Brain microvascular endothelial cell (primary cell): Measurements from ENCODE around the gene PLS1.

Source experiments
- DNase-seq: peaks from one replicate; pipeline ENCODE4 v3.0.0-alpha.2; 2020
- H3K27ac ChIP-seq: fragments of 250-450 bp; sonication (Bioruptor Pico); 2 replicates; pipeline ENCODE4 v1.5.1; 2020; ENCODE audit warnings: mild to moderate bottlenecking, moderate library complexity
- H3K27me3 ChIP-seq: fragments of 250-450 bp; sonication (Bioruptor Pico); replicated peaks from 2 replicates; pipeline ENCODE4 v1.5.1; 2020; ENCODE audit warnings: mild to moderate bottlenecking
- H3K36me3 ChIP-seq: fragments of 250-450 bp; sonication (Bioruptor Pico); replicated peaks from 2 replicates; pipeline ENCODE4 v1.5.1; 2020; ENCODE audit warnings: mild to moderate bottlenecking
- H3K4me3 ChIP-seq: 2 replicates; pipeline ENCODE4 v1.5.1; 2011; ENCODE audit warnings: low read depth, mild to moderate bottlenecking, control low read depth, low read length, moderate library complexity
- in situ Hi-C: cut with HindIII; loops from 2 replicates; pipeline ENCODE4 v1.10.0; 2017; ENCODE audit warnings: low sequenced_read_pairs, low pct_ligation_motif_present
- TF ChIP-seq, protein P1 (sequence below): IDR thresholded peaks from 2 replicates; pipeline ENCODE4 v1.5.1; 2011; ENCODE audit warnings: low read depth, mild to moderate bottlenecking, moderate library complexity, low read length, control low read depth, inconsistent platforms; ENCODE audit errors: missing control alignments

Gene PLS1

DNA sequence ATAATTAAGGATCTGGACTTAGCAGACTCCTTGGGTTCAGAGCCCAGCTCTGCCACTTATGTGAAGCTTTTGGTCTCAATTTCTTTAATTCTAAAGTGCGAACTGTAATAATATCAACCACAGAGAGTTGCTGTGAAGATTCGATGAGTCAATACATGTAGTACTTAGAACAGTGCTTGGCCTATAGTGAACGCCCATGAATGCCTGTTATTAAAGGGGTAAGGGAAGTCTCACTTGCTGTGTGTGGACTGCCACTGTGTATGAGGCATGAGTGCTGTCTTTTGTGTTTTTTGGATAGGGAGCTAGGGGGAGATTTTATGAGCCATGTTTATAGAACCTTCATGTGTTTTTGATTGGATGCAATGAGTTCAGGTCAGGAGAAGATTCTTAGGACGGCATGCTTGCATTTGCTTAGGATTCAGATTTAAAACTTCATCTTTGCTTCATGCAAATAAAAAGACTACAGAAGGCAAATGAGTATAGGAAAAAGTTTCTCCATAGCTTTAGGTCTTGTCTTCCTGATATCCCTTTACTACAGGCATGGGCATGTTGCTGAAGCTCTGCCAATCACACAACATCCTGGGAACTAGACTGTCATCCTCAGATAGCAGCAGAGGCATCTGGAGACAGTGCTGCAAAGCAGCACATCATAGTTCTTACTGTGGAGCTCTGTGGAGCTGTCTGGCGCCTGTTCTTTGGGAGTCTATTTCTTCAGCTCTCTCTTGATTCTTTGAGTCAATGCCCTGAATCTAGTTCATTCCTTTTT is 50.0 kb downstream of the PLS1 start:
- TF ChIP-seq, protein P1, sequence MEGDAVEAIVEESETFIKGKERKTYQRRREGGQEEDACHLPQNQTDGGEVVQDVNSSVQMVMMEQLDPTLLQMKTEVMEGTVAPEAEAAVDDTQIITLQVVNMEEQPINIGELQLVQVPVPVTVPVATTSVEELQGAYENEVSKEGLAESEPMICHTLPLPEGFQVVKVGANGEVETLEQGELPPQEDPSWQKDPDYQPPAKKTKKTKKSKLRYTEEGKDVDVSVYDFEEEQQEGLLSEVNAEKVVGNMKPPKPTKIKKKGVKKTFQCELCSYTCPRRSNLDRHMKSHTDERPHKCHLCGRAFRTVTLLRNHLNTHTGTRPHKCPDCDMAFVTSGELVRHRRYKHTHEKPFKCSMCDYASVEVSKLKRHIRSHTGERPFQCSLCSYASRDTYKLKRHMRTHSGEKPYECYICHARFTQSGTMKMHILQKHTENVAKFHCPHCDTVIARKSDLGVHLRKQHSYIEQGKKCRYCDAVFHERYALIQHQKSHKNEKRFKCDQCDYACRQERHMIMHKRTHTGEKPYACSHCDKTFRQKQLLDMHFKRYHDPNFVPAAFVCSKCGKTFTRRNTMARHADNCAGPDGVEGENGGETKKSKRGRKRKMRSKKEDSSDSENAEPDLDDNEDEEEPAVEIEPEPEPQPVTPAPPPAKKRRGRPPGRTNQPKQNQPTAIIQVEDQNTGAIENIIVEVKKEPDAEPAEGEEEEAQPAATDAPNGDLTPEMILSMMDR = no peak
- Histone ChIP-seq H3K4me3 (no peak overlapping the region), H3K27me3 (no peaks in the 10 kb centered on the region), H3K36me3 (no peaks in the 10 kb centered on the region), H3K27ac (no peak overlapping the region)
- in situ Hi-C loops = no loop called here
- no peak for DNase-seq

DNA sequence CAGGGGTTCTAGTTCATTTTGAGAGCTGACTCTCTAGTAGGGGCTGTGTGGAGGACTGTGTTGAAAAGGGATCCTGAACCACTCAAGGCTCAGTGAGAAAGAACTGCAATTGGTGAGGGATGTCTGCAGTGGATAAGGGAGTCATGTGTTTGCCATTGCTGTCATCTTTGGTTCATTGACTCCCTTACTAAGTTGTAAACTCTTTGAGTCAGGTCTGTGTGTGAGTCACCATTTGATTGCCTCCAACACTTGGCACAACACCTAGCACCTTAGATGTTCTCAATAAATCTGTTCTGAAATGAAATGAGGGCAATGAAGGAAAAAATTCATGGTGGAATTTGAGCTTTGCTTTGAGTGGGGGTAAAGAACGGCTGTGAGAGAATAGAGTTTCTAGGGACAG is 51.7 kb downstream of the PLS1 start:
- TF ChIP-seq, protein P1 = no peak
- in situ Hi-C loops = no loop called here
- Histone ChIP-seq H3K36me3 (no peaks in the 10 kb centered on the region), H3K4me3 (no peak overlapping the region), H3K27ac (no peak overlapping the region), H3K27me3 (no peaks in the 10 kb centered on the region)
- DNase-seq = no peak

DNA sequence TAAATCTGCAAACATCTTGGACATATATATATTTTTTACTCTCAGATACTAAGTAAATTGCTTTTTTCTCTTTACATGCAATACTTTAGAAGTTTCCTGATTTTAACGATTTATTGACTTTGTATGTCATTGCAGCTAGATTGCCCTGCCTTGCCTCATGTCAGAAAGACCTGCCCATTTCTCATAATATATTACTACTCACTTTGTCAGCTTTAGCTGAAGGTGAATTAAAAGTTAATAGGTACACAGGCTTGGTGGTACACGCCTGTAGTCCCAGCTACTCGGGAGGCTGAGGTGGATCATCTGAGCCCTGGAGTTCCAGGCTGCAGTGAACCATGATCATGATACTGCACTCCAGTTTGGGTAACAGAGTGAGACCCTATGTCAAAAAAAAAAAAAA is 52.8 kb downstream of the PLS1 start:
- no peak for DNase-seq
- H3K27me3 ChIP-seq = no peaks in the 10 kb centered on the region
- in situ Hi-C loops = no loop called here
- H3K36me3 ChIP-seq = no peaks in the 10 kb centered on the region
- no peak overlapping the region for H3K27ac ChIP-seq
- no peak overlapping the region for H3K4me3 ChIP-seq
- TF ChIP-seq, protein P1 = no peak

DNA sequence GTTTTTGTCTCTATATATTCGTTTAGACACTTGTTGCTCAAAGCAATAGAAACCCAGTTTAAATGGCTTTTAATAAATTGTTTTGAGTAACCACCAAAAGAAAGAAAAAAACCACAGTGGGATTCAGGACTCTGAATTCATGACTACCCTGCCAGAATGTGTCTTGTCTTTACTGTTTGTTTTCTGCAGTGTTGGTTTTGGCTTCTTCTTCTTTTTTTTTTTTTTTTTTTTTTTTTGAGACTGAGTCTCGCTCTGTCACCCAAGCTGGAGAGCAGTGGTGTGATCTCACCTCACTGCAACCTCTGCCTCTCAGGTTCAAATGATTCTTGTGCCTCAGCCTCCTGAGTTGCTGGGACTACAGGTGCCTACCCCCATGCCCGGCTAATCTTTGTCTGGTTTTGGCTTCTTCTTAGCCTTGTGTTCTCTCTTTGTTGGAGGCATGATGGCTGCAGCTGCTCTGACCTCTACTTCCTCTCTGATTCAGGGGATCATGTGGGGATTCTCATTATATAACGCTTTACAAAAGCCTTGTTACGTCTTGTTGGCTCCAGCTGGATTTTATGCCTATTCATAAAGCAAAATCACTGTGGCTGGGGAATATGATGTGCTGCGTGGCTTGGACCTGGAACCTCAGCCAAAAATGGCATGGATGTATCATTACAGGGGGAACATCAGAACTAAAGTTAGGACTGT is 54.0 kb downstream of the PLS1 start:
- Histone ChIP-seq H3K27ac (no peak overlapping the region), H3K36me3 (no peaks in the 10 kb centered on the region), H3K27me3 (no peaks in the 10 kb centered on the region), H3K4me3 (no peak overlapping the region)
- in situ Hi-C loops = no loop called here
- TF ChIP-seq, protein P1 = no peak
- DNase-seq = no peak

DNA sequence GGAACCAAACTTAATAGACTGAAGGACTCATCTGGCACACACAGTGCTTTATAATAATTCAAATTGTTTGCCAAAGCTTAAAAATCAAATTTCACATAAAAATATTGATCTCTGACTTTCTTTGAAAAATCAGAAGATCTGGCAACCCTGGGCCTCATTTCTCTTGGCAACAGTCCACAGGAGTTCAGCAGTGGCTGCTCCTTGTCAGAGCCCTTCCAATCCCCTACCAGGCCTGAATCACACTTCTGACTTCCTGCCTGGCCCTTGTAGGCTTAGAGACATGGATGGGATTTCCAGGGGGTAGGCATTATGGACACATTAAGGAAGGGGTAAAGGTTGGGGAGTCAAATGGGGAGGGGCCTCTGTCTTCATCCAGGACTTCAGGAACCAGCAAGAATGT is 55.5 kb downstream of the PLS1 start:
- DNase-seq = no peak
- in situ Hi-C loops = no loop called here
- Histone ChIP-seq H3K27ac (no peak overlapping the region), H3K36me3 (no peaks in the 10 kb centered on the region), H3K4me3 (no peak overlapping the region), H3K27me3 (no peaks in the 10 kb centered on the region)
- TF ChIP-seq, protein P1 = no peak
